ENCODE measurements around the gene C5orf63.

GRCh38 chr5:127083711-127084110, 10.4 kb upstream of the C5orf63 start:
- no peak for TF ChIP-seq EZH2phosphoT487 (IDR thresholded peaks at IDR 0.05; ENCODE audit: borderline replicate concordance)
- no peak for TF ChIP-seq CTCF (conservative IDR thresholded peaks at IDR 0.05; ENCODE audit: low read length)

Data from Loucy (cell line).